ENCODE data around the gene SPATA9.

Gene SPATA9

DNA sequence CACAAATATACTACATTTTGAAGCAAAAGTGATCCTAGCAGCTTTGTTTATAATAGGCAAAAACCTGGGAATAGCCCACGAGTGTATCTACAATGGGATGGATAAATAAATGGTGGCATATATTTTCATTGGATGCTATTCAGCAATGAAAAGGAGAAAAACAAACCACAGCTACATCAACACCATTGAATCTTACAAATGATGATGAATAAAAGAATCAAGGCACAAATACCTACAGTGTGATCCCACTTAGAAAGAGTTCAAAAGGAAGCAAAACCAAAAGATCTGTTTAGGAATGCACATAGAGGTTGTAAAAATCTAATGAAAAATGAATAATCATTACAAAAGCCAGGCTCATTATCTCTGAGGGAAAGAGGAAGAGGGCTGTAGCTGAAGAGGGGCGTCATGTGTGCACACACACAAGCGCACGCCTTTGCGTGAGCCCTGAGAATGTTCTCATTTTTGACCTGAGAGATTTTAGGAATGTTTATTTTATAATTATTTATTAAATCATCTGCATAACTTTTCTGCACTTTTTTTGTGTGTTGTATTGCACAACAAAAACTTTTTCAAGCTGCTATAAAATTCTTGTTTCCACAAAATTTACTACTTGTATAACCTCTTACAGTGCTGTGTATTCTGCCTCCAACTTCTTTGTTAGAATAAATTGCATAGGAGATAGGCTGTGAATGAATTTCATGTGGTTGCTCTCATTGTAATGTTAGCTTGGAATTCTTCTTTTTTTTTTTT lies 42.5 kb upstream of the SPATA9 start:
- H4K20me1 ChIP-seq (ENCODE audit: insufficient read depth, low read length): no peaks in the 10 kb centered on the region
- no peak overlapping the region for H3K9ac ChIP-seq (ENCODE audit: low read depth, low read length)
- H3K27me3 ChIP-seq (ENCODE audit: insufficient read depth, low read length, poor library complexity): no peaks in the 10 kb centered on the region
- no peak overlapping the region for H3K4me2 ChIP-seq (ENCODE audit: insufficient read depth, low read length)
- no peaks in the 10 kb centered on the region for H3K79me2 ChIP-seq (ENCODE audit: insufficient read depth, low read length)
- DNase-seq: no peak
- no peak overlapping the region for H3K4me3 ChIP-seq (ENCODE audit: low read depth in 1 of 2, low read length in 2 of 2)
- no peaks in the 10 kb centered on the region for H3K9me3 ChIP-seq (ENCODE audit: insufficient read depth, low read length, severe bottlenecking)
- no peak for ATAC-seq (ENCODE audit: insufficient read depth, low read depth)
- H3K4me1 ChIP-seq (ENCODE audit: insufficient read depth, low read length): peaks cover 42% of the 10 kb centered on the region
- H3K27ac ChIP-seq (ENCODE audit: low read length): no peak overlapping the region
- no peak overlapping the region for H2AFZ ChIP-seq (ENCODE audit: low read depth, low read length)
- H3K36me3 ChIP-seq (ENCODE audit: insufficient read depth, low read length): no peaks in the 10 kb centered on the region
- TF ChIP-seq, protein P1, sequence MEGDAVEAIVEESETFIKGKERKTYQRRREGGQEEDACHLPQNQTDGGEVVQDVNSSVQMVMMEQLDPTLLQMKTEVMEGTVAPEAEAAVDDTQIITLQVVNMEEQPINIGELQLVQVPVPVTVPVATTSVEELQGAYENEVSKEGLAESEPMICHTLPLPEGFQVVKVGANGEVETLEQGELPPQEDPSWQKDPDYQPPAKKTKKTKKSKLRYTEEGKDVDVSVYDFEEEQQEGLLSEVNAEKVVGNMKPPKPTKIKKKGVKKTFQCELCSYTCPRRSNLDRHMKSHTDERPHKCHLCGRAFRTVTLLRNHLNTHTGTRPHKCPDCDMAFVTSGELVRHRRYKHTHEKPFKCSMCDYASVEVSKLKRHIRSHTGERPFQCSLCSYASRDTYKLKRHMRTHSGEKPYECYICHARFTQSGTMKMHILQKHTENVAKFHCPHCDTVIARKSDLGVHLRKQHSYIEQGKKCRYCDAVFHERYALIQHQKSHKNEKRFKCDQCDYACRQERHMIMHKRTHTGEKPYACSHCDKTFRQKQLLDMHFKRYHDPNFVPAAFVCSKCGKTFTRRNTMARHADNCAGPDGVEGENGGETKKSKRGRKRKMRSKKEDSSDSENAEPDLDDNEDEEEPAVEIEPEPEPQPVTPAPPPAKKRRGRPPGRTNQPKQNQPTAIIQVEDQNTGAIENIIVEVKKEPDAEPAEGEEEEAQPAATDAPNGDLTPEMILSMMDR (IDR thresholded peaks at IDR 0.05; ENCODE audit: borderline replicate concordance, extremely low read depth, low read length, poor library complexity, severe bottlenecking): no peak
- no peak for TF ChIP-seq EZH2 (IDR thresholded peaks at IDR 0.05; ENCODE audit: borderline replicate concordance, low read depth, low read length, severe bottlenecking)

DNA sequence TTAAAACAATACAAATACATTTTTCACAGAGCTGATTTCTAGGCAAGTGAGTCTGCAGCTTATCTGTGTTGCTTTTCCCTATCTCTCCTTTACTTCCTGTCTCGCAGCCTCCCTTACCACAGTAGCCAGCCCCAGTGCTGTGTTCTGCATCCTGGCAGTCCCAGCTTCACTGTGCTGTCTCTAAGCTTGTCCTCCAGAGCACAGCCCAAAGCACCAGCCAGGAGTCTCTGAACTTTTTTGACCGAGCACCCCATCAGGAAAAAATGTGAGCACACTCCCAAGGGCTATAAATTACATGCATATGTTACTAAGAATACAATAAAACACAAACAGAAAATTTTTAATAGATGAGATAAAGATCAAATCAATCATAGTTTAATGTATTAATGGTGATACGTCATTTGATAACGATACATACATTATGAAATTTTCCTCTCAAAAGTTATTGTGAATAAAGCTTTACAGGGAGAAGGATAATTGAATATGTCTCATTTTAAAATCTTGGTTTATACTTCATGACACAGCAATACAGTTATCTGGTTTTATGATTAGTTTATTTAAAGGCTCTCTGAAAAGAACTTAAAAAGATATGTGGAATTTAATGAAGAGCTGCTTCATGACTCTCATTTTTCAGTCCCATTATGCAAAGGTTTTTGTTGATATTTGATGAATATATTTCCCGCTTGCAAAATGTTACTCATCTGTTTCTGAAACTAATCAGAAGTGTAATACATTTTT lies 41.0 kb upstream of the SPATA9 start:
- TF ChIP-seq, protein P1 (IDR thresholded peaks at IDR 0.05; ENCODE audit: borderline replicate concordance, extremely low read depth, low read length, poor library complexity, severe bottlenecking): no peak
- no peak for TF ChIP-seq EZH2 (IDR thresholded peaks at IDR 0.05; ENCODE audit: borderline replicate concordance, low read depth, low read length, severe bottlenecking)
- Histone ChIP-seq H3K27me3 (ENCODE audit: insufficient read depth, low read length, poor library complexity) (no peaks in the 10 kb centered on the region), H2AFZ (ENCODE audit: low read depth, low read length) (no peak overlapping the region), H3K9ac (ENCODE audit: low read depth, low read length) (no peak overlapping the region), H3K4me1 (ENCODE audit: insufficient read depth, low read length) (peaks cover 44% of the 10 kb centered on the region), H3K79me2 (ENCODE audit: insufficient read depth, low read length) (no peaks in the 10 kb centered on the region), H3K27ac (ENCODE audit: low read length) (peak overlapping the region; percentile 27), H3K4me2 (ENCODE audit: insufficient read depth, low read length) (peak overlapping the region; percentile 41; the same call in 1 of the 2 replicates), H3K4me3 (ENCODE audit: low read depth in 1 of 2, low read length in 2 of 2) (no peak overlapping the region), H3K9me3 (ENCODE audit: insufficient read depth, low read length, severe bottlenecking) (no peaks in the 10 kb centered on the region), H3K36me3 (ENCODE audit: insufficient read depth, low read length) (no peaks in the 10 kb centered on the region), H4K20me1 (ENCODE audit: insufficient read depth, low read length) (no peaks in the 10 kb centered on the region)
- peak; percentile 99 for ATAC-seq (ENCODE audit: insufficient read depth, low read depth)
- DNase-seq: peak; percentile 63

DNA sequence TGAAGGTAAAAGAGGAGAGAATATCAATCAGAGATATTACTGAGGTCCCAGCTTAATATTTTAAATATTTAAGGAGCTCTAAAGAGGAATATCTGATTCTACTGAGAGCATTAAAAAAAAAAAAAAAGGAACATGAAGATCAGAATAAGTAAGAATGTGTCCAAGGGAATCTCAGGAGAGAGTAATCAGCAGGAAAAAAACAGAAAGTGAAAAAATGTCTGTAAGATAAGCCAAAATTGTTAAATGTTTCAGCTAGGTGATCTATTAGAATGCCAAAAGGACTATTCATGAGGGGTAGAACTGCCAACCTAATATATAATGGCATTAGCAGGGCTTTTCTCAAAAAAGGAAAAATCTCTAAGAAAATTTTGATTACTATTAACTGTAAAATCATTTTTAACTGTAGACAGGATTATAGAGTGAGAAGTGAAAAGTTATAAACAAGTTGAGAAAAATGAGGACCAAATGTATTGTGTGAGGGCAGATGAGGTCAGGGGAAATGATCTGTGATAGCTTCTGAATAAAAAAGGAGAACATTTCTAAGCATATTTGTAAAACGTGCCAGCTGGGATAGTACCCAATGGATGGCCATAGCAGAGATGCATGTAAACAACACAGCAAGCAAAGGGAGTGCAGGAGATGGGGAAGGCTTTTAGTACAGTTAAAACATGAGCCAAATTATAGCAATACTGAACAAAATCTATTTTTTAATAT lies 38.9 kb upstream of the SPATA9 start:
- DNase-seq (no peak), ATAC-seq (ENCODE audit: insufficient read depth, low read depth) (no peak)
- Histone ChIP-seq H3K36me3 (ENCODE audit: insufficient read depth, low read length) (no peaks in the 10 kb centered on the region), H3K4me3 (ENCODE audit: low read depth in 1 of 2, low read length in 2 of 2) (no peak overlapping the region), H4K20me1 (ENCODE audit: insufficient read depth, low read length) (no peaks in the 10 kb centered on the region), H3K9ac (ENCODE audit: low read depth, low read length) (no peak overlapping the region), H3K79me2 (ENCODE audit: insufficient read depth, low read length) (no peaks in the 10 kb centered on the region), H3K4me2 (ENCODE audit: insufficient read depth, low read length) (no peak overlapping the region), H3K4me1 (ENCODE audit: insufficient read depth, low read length) (peaks cover 51% of the 10 kb centered on the region), H3K27ac (ENCODE audit: low read length) (no peak overlapping the region), H3K27me3 (ENCODE audit: insufficient read depth, low read length, poor library complexity) (no peaks in the 10 kb centered on the region), H2AFZ (ENCODE audit: low read depth, low read length) (no peak overlapping the region), H3K9me3 (ENCODE audit: insufficient read depth, low read length, severe bottlenecking) (no peaks in the 10 kb centered on the region)
- TF ChIP-seq, protein P1 (IDR thresholded peaks at IDR 0.05; ENCODE audit: borderline replicate concordance, extremely low read depth, low read length, poor library complexity, severe bottlenecking): no peak
- TF ChIP-seq EZH2 (IDR thresholded peaks at IDR 0.05; ENCODE audit: borderline replicate concordance, low read depth, low read length, severe bottlenecking): no peak

Measured in DND-41 (cell line).